ENCODE measurements around the gene AP3S1.
"Not testable (repeated sequence)": the region's sequence is repeated elsewhere in the genome, so short reads cannot be mapped to it uniquely, and the experiment has no call there.

AP3S1 gene

GRCh38 chr5:115875447-115875846 is 33.7 kb downstream of the AP3S1 start:
- Histone ChIP-seq H3K9me3 (ENCODE audit: control insufficient read depth, low read length) (no peaks in the 10 kb centered on the region), H3K36me3 (ENCODE audit: control insufficient read depth, insufficient read depth, low read length, severe bottlenecking) (peaks cover 19% of the 10 kb centered on the region), H3K4me1 (ENCODE audit: control insufficient read depth, insufficient read depth, low read length) (peaks cover 9% of the 10 kb centered on the region), H3K9ac (ENCODE audit: low read length) (no peak overlapping the region), H3K27me3 (replicated peaks; ENCODE audit: control insufficient read depth, insufficient read depth, low read length) (no peaks in the 10 kb centered on the region), H3K4me3 (ENCODE audit: low read length) (no peak overlapping the region)
- no peak for DNase-seq (ENCODE audit: low read depth)

- not testable (repeated sequence) for DNase-seq (ENCODE audit: low read depth); H3K9me3 ChIP-seq (ENCODE audit: control insufficient read depth, low read length); H3K36me3 ChIP-seq (ENCODE audit: control insufficient read depth, insufficient read depth, low read length, severe bottlenecking); H3K27me3 ChIP-seq (replicated peaks; ENCODE audit: control insufficient read depth, insufficient read depth, low read length); H3K4me1 ChIP-seq (ENCODE audit: control insufficient read depth, insufficient read depth, low read length); H3K9ac ChIP-seq (ENCODE audit: low read length); H3K4me3 ChIP-seq (ENCODE audit: low read length)
Measured at GRCh38 chr5:115877342-115877741, 35.6 kb downstream of the AP3S1 start.

DNA sequence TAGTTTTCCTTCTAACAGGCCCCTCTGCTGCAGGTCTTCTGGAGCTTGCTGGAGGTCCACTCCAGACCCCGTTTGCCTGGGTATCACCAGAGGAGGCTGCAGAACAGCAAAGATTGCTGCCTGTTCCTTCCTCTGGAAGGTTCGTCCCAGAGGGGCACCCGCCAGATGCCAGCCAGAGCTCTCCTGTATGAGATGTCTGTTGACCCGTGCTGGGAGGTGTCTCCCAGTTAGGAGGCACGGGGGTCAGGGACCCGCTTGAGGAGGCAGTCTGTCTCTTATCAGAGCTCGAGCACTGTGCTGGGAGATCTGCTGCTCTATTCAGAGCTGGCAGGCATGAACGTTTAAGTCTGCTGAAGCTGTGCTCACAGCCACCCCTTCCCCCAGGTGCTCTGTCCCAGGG is 40.7 kb downstream of the AP3S1 start:
- H3K9me3 ChIP-seq (ENCODE audit: control insufficient read depth, low read length); H3K4me3 ChIP-seq (ENCODE audit: low read length); H3K27me3 ChIP-seq (replicated peaks; ENCODE audit: control insufficient read depth, insufficient read depth, low read length); H3K9ac ChIP-seq (ENCODE audit: low read length); DNase-seq (ENCODE audit: low read depth); H3K4me1 ChIP-seq (ENCODE audit: control insufficient read depth, insufficient read depth, low read length): not testable (repeated sequence)
- peaks cover 12% of the 10 kb centered on the region for H3K36me3 ChIP-seq (ENCODE audit: control insufficient read depth, insufficient read depth, low read length, severe bottlenecking)

DNA sequence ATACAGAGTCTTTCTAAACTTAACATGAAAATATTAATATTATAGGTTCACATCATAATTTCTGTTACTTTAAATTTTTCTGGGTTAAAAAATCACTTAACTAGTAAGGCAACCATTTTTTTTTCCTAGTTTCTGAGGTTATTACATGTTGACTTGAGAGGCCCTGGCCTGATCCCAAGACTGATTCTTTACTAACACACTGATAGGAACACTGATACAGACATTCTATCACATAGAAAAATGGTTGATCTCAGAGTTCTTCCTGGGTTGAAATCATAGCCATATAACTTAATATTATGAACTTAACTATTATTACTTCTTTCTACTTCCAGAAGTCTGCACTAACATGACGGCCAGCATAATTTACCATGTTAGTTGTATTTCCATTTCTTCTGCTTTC is 43.0 kb downstream of the AP3S1 start:
- no peaks in the 10 kb centered on the region for H3K9me3 ChIP-seq (ENCODE audit: control insufficient read depth, low read length)
- no peak for DNase-seq (ENCODE audit: low read depth)
- H3K4me1 ChIP-seq (ENCODE audit: control insufficient read depth, insufficient read depth, low read length): peaks cover 8% of the 10 kb centered on the region

GRCh38 chr5:115885208-115885607 is 43.5 kb downstream of the AP3S1 start:
- H3K9ac ChIP-seq (ENCODE audit: low read length); H3K9me3 ChIP-seq (ENCODE audit: control insufficient read depth, low read length); H3K27me3 ChIP-seq (replicated peaks; ENCODE audit: control insufficient read depth, insufficient read depth, low read length); H3K4me3 ChIP-seq (ENCODE audit: low read length); H3K4me1 ChIP-seq (ENCODE audit: control insufficient read depth, insufficient read depth, low read length); DNase-seq (ENCODE audit: low read depth): not testable (repeated sequence)
- peaks cover 12% of the 10 kb centered on the region for H3K36me3 ChIP-seq (ENCODE audit: control insufficient read depth, insufficient read depth, low read length, severe bottlenecking)

More for the DNA sequence above, 43.0 kb downstream of the AP3S1 start:
- no peaks in the 10 kb centered on the region for H3K27me3 ChIP-seq (replicated peaks; ENCODE audit: control insufficient read depth, insufficient read depth, low read length)
- H3K4me3 ChIP-seq (ENCODE audit: low read length): no peak overlapping the region
- H3K9ac ChIP-seq (ENCODE audit: low read length): no peak overlapping the region
- H3K36me3 ChIP-seq (ENCODE audit: control insufficient read depth, insufficient read depth, low read length, severe bottlenecking): peaks cover 12% of the 10 kb centered on the region

GRCh38 chr5:115888027-115888426 is 46.3 kb downstream of the AP3S1 start:
- Histone ChIP-seq H3K4me3 (ENCODE audit: low read length) (no peak overlapping the region), H3K9ac (ENCODE audit: low read length) (peak overlapping the region; percentile 44), H3K36me3 (ENCODE audit: control insufficient read depth, insufficient read depth, low read length, severe bottlenecking) (peaks cover 11% of the 10 kb centered on the region), H3K4me1 (ENCODE audit: control insufficient read depth, insufficient read depth, low read length) (peaks cover 8% of the 10 kb centered on the region), H3K27me3 (replicated peaks; ENCODE audit: control insufficient read depth, insufficient read depth, low read length) (no peaks in the 10 kb centered on the region), H3K9me3 (ENCODE audit: control insufficient read depth, low read length) (no peaks in the 10 kb centered on the region)
- DNase-seq (ENCODE audit: low read depth): peak; percentile 67

GRCh38 chr5:115892021-115892420 is 50.3 kb downstream of the AP3S1 start:
- H3K4me1 ChIP-seq (ENCODE audit: control insufficient read depth, insufficient read depth, low read length): peaks cover 12% of the 10 kb centered on the region
- no peak overlapping the region for H3K9ac ChIP-seq (ENCODE audit: low read length)
- no peaks in the 10 kb centered on the region for H3K9me3 ChIP-seq (ENCODE audit: control insufficient read depth, low read length)
- DNase-seq (ENCODE audit: low read depth): no peak
- no peaks in the 10 kb centered on the region for H3K27me3 ChIP-seq (replicated peaks; ENCODE audit: control insufficient read depth, insufficient read depth, low read length)
- no peak overlapping the region for H3K4me3 ChIP-seq (ENCODE audit: low read length)
- peaks cover 8% of the 10 kb centered on the region for H3K36me3 ChIP-seq (ENCODE audit: control insufficient read depth, insufficient read depth, low read length, severe bottlenecking)

- no peak overlapping the region for H3K4me3 ChIP-seq (ENCODE audit: low read length)
- no peaks in the 10 kb centered on the region for H3K27me3 ChIP-seq (replicated peaks; ENCODE audit: control insufficient read depth, insufficient read depth, low read length)
Measured at GRCh38 chr5:115894342-115894741, 52.6 kb downstream of the AP3S1 start.

GRCh38 chr5:115895821-115896220 is 54.1 kb downstream of the AP3S1 start:
- Histone ChIP-seq H3K27me3 (replicated peaks; ENCODE audit: control insufficient read depth, insufficient read depth, low read length) (no peaks in the 10 kb centered on the region), H3K4me1 (ENCODE audit: control insufficient read depth, insufficient read depth, low read length) (peaks cover 4% of the 10 kb centered on the region), H3K9me3 (ENCODE audit: control insufficient read depth, low read length) (no peaks in the 10 kb centered on the region), H3K36me3 (ENCODE audit: control insufficient read depth, insufficient read depth, low read length, severe bottlenecking) (peaks cover 11% of the 10 kb centered on the region), H3K9ac (ENCODE audit: low read length) (no peak overlapping the region), H3K4me3 (ENCODE audit: low read length) (no peak overlapping the region)
- peak; percentile 55 for DNase-seq (ENCODE audit: low read depth)

More at GRCh38 chr5:115894342-115894741, 52.6 kb downstream of the AP3S1 start:
- H3K36me3 ChIP-seq (ENCODE audit: control insufficient read depth, insufficient read depth, low read length, severe bottlenecking): peaks cover 11% of the 10 kb centered on the region
- no peak overlapping the region for H3K9ac ChIP-seq (ENCODE audit: low read length)
- H3K4me1 ChIP-seq (ENCODE audit: control insufficient read depth, insufficient read depth, low read length): peaks cover 4% of the 10 kb centered on the region
- no peak for DNase-seq (ENCODE audit: low read depth)
- no peaks in the 10 kb centered on the region for H3K9me3 ChIP-seq (ENCODE audit: control insufficient read depth, low read length)

DNA sequence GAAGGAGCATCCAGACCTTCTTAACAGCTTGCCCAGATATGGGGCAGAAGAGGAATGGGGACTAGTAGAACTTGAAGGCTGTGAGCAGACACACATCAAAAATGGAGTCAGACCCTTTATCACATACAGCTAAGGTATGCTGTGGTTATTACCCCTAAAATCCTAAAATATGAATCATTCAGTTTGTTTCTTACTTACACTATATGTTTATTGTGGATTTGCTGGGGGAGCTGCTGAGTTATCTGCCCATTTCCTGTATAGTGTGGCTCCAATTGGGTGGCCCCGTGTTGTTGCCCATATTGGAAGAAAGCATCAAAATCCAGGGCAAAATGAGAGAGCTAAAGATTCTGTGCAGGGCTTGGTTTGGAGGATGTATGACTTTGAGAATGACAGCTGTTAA is 56.9 kb downstream of the AP3S1 start:
- H3K9me3 ChIP-seq (ENCODE audit: control insufficient read depth, low read length): no peaks in the 10 kb centered on the region

GRCh38 chr5:115907177-115907576 is 65.4 kb downstream of the AP3S1 start:
- H3K9me3 ChIP-seq (ENCODE audit: control insufficient read depth, low read length): no peaks in the 10 kb centered on the region
- no peak for DNase-seq (ENCODE audit: low read depth)
- no peak overlapping the region for H3K4me3 ChIP-seq (ENCODE audit: low read length)
- no peaks in the 10 kb centered on the region for H3K27me3 ChIP-seq (replicated peaks; ENCODE audit: control insufficient read depth, insufficient read depth, low read length)
- peaks cover 13% of the 10 kb centered on the region for H3K4me1 ChIP-seq (ENCODE audit: control insufficient read depth, insufficient read depth, low read length)
- H3K36me3 ChIP-seq (ENCODE audit: control insufficient read depth, insufficient read depth, low read length, severe bottlenecking): no peaks in the 10 kb centered on the region
- H3K9ac ChIP-seq (ENCODE audit: low read length): no peak overlapping the region

More for the DNA sequence above, 56.9 kb downstream of the AP3S1 start:
- H3K4me1 ChIP-seq (ENCODE audit: control insufficient read depth, insufficient read depth, low read length): peaks cover 4% of the 10 kb centered on the region
- H3K27me3 ChIP-seq (replicated peaks; ENCODE audit: control insufficient read depth, insufficient read depth, low read length): no peaks in the 10 kb centered on the region
- no peak overlapping the region for H3K4me3 ChIP-seq (ENCODE audit: low read length)
- H3K36me3 ChIP-seq (ENCODE audit: control insufficient read depth, insufficient read depth, low read length, severe bottlenecking): peaks cover 3% of the 10 kb centered on the region
- DNase-seq (ENCODE audit: low read depth): no peak
- no peak overlapping the region for H3K9ac ChIP-seq (ENCODE audit: low read length)

DNA sequence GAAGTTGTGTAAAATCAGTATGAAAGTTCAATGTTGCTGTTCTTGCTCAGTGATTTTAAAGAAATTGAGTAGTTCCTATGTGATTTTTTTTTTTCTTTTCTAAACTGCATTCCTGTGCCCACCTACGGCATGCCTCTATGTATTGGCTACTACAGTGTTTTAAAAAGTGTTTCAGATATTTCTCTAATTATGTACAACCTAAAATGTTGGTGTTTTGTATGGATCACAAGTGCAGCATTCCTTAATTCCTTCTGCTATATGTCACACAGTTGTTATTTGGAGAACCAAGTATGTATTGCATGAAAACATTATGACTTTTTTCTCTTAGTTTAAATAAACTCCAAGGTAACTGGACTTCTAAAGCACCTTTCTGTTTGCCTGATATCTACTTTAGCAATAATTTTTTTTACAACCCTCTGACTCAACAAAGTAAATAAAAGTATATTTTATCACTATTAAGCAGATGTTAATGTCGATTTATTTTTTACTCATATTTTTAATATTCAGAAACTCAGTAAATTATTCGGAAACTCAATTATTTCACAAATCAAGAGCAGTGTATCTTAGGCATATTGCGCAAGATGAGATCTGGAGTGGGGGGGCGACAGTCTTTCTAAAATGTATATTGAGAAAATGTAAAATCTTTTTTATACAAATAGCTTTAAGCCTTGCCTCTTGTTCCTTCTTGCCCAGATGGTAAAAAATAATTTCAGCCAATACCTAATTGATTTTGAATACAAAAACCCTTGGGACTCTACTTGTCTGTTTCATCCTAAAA is 72.1 kb downstream of the AP3S1 start:
- H3K4me3 ChIP-seq (ENCODE audit: low read length); H3K27me3 ChIP-seq (replicated peaks; ENCODE audit: control insufficient read depth, insufficient read depth, low read length); H3K9ac ChIP-seq (ENCODE audit: low read length); H3K36me3 ChIP-seq (ENCODE audit: control insufficient read depth, insufficient read depth, low read length, severe bottlenecking); H3K9me3 ChIP-seq (ENCODE audit: control insufficient read depth, low read length): not testable (repeated sequence)
- H3K4me1 ChIP-seq (ENCODE audit: control insufficient read depth, insufficient read depth, low read length): peaks cover 17% of the 10 kb centered on the region
- peak; percentile 27 for DNase-seq (ENCODE audit: low read depth)
